ENCODE data around the gene GUCA1A. TPM values are rescaled to one million over a fixed set of nuclear protein-coding genes. Genes with fewer than 3 reads are reported as not detected.
"Not testable (repeated sequence)": the region's sequence is repeated elsewhere in the genome, so short reads cannot be mapped to it uniquely, and the experiment has no call there.

The GUCA1A gene
- polyA plus RNA-seq, 1 experiment = 1.5 TPM

DNA sequence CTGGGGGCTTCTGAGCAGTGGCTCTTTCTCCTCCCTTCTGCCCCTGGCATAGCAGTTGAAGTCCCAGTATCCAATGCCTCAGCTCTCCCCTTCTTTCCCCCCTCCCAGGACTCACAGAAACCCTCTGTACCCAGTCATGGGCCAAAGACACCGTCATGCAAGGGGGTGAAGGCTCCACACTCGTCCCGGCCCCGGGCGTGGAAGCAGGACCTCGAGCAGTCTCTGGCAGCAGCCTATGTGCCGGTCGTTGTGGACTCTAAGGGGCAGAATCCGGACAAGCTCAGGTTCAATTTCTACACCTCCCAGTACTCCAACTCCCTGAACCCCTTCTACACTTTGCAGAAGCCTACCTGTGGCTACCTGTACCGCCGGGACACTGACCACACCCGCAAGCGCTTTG lies 10.4 kb upstream of the GUCA1A start:
- ChIA-PET POLR2A (no interaction called here), CTCF (interaction anchor here (0.7 to 1.3 kb wide), 2 partner anchors 52 to 383 kb away, joined by 3 read pairs; partner anchors contain the start of gene FRS3)
- DNase-seq (ENCODE audit: low read depth, low spot score) = no peak
- Histone ChIP-seq H3K27ac (ENCODE audit: low read depth, low read length) (no peak overlapping the region), H3K4me3 (ENCODE audit: low read depth, low read length) (no peak overlapping the region), H3K9me3 (ENCODE audit: control insufficient read depth, insufficient read depth, low read length) (no peaks in the 10 kb centered on the region), H3K27me3 (ENCODE audit: control insufficient read depth, insufficient read depth, low read length) (peaks cover 3% of the 10 kb centered on the region)
- TF ChIP-seq, protein P1, sequence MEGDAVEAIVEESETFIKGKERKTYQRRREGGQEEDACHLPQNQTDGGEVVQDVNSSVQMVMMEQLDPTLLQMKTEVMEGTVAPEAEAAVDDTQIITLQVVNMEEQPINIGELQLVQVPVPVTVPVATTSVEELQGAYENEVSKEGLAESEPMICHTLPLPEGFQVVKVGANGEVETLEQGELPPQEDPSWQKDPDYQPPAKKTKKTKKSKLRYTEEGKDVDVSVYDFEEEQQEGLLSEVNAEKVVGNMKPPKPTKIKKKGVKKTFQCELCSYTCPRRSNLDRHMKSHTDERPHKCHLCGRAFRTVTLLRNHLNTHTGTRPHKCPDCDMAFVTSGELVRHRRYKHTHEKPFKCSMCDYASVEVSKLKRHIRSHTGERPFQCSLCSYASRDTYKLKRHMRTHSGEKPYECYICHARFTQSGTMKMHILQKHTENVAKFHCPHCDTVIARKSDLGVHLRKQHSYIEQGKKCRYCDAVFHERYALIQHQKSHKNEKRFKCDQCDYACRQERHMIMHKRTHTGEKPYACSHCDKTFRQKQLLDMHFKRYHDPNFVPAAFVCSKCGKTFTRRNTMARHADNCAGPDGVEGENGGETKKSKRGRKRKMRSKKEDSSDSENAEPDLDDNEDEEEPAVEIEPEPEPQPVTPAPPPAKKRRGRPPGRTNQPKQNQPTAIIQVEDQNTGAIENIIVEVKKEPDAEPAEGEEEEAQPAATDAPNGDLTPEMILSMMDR (IDR thresholded peaks at IDR 0.05; ENCODE audit: low read depth, low read length) = no peak

- no peak overlapping the region for H3K4me3 ChIP-seq (ENCODE audit: low read depth, low read length)
- no peaks in the 10 kb centered on the region for H3K9me3 ChIP-seq (ENCODE audit: control insufficient read depth, insufficient read depth, low read length)
- ChIA-PET POLR2A (interaction anchor here (0.6 to 1.3 kb wide), 6 partner anchors 16 to 105 kb away, joined by 3 to 5 read pairs (median 3); partner anchors contain the start of gene C6orf132), CTCF (interaction anchor here (0.7 to 2.8 kb wide), 8 partner anchors 16 to 384 kb away, joined by 3 to 24 read pairs (median 4); no protein-coding TSS in a partner anchor)
- peaks cover 6% of the 10 kb centered on the region for H3K27me3 ChIP-seq (ENCODE audit: control insufficient read depth, insufficient read depth, low read length)
- H3K27ac ChIP-seq (ENCODE audit: low read depth, low read length) = no peak overlapping the region
- peak; percentile 39 for DNase-seq (ENCODE audit: low read depth, low spot score)
- TF ChIP-seq, protein P1 (IDR thresholded peaks at IDR 0.05; ENCODE audit: low read depth, low read length) = no peak
Measured at GRCh38 chr6:42163981-42164380, 9.2 kb upstream of the GUCA1A start.

DNA sequence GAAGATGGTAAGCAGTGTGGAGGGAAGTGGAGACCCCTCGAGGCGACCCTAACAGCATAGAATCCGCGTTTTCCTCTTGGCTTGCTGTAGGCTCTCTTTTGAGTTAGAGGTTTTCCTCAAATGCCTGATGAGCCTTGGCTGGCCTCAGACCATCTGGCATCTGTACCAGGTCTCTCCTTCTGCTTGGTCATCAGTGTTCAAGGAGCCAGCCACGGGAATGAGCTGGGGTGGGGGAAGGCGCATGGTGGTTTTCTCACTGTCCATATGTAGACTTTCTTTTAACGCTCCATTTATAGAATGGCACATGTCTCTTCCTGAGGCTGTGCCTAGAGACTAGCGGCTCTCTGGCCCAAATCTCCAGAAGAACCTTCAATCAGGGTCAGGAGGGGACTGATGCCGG lies 8.1 kb upstream of the GUCA1A start:
- POLR2A ChIA-PET = interaction anchor here (0.5 to 0.9 kb wide), 2 partner anchors 42 to 91 kb away, joined by 3 read pairs; no protein-coding TSS in a partner anchor
- Histone ChIP-seq H3K9me3 (ENCODE audit: control insufficient read depth, insufficient read depth, low read length) (no peaks in the 10 kb centered on the region), H3K27ac (ENCODE audit: low read depth, low read length) (no peak overlapping the region), H3K27me3 (ENCODE audit: control insufficient read depth, insufficient read depth, low read length) (peaks cover 3% of the 10 kb centered on the region), H3K4me3 (ENCODE audit: low read depth, low read length) (no peak overlapping the region)
- TF ChIP-seq, protein P1 (IDR thresholded peaks at IDR 0.05; ENCODE audit: low read depth, low read length) = no peak
- CTCF ChIA-PET = interaction anchor here (1.1 to 2.8 kb wide), 7 partner anchors 15 to 383 kb away, joined by 3 to 24 read pairs (median 4); no protein-coding TSS in a partner anchor
- DNase-seq (ENCODE audit: low read depth, low spot score) = peak; percentile 24

DNA sequence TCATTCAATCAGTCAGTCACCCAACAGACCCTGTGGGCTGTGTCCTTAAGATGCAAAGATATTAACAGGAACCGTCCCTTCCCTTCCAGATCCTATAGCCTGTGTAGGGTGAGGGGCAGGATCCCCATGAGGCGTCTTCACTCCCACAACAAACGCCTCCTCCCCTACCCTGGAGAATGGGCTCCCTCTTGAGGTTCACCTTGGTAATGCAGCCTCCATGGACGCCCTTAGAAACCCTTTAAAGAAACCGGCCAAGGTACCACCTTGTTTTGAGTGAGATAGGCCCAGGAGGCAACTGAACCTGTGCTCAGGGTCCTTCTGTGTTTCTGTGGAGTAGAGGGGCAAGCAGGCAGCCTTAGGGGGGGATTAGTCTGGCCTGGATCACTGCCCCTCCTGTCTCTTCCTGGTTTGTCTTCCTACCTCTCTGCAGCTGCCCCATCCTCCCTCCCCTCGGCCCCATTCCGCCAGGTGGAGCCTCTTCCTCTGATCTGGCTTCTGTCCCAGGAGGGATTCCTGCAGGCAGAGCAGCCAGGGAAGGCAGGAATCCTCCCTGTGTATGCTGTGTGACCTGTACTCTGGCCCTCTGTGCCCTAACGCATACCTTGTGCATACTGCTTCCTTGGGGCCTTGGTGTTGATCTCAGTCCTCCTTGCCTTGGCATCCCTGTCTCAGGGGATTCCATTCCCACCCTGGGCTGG lies 6.6 kb upstream of the GUCA1A start:
- ChIA-PET POLR2A (no interaction called here), CTCF (interaction anchor here (0.6 to 4.7 kb wide), 8 partner anchors 14 to 786 kb away, joined by 3 to 48 read pairs (median 5); no protein-coding TSS in a partner anchor)
- H3K27ac ChIP-seq (ENCODE audit: low read depth, low read length) = no peak overlapping the region
- no peaks in the 10 kb centered on the region for H3K9me3 ChIP-seq (ENCODE audit: control insufficient read depth, insufficient read depth, low read length)
- H3K27me3 ChIP-seq (ENCODE audit: control insufficient read depth, insufficient read depth, low read length) = peaks cover 3% of the 10 kb centered on the region
- peak; percentile 44 for DNase-seq (ENCODE audit: low read depth, low spot score)
- TF ChIP-seq, protein P1 (IDR thresholded peaks at IDR 0.05; ENCODE audit: low read depth, low read length) = peak; percentile 98
- no peak overlapping the region for H3K4me3 ChIP-seq (ENCODE audit: low read depth, low read length)

DNA sequence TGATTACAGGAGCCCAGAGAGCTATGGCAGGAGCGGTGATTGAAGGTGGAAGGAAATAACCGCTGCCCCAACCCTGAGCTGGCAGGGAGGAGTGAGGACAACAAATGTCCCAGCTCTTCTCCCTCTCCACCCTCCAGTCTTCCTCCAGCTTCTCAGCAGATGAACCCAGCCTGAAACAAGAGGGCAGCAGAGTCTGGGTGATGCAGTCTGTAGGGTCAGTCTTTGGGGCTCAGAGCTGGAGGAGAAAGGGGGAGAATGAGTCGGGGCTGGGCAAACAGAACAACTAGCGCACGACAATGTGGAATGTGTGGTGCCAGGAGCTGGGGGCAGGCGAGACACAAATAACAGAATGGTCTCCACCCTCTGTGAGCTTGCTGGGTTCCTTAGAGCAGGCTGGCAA lies 4.5 kb upstream of the GUCA1A start:
- Histone ChIP-seq H3K4me3 (ENCODE audit: low read depth, low read length) (no peak overlapping the region), H3K27me3 (ENCODE audit: control insufficient read depth, insufficient read depth, low read length) (peaks cover 3% of the 10 kb centered on the region), H3K9me3 (ENCODE audit: control insufficient read depth, insufficient read depth, low read length) (no peaks in the 10 kb centered on the region), H3K27ac (ENCODE audit: low read depth, low read length) (no peak overlapping the region)
- TF ChIP-seq, protein P1 (IDR thresholded peaks at IDR 0.05; ENCODE audit: low read depth, low read length) = peak; percentile 19
- CTCF ChIA-PET = interaction anchor here (0.6 to 4.7 kb wide), 8 partner anchors 9 to 379 kb away, joined by 3 to 48 read pairs (median 3); no protein-coding TSS in a partner anchor
- POLR2A ChIA-PET = no interaction called here
- no peak for DNase-seq (ENCODE audit: low read depth, low spot score)

- H3K27ac ChIP-seq (ENCODE audit: low read depth, low read length); H3K27me3 ChIP-seq (ENCODE audit: control insufficient read depth, insufficient read depth, low read length); POLR2A ChIA-PET; H3K4me3 ChIP-seq (ENCODE audit: low read depth, low read length); H3K9me3 ChIP-seq (ENCODE audit: control insufficient read depth, insufficient read depth, low read length); DNase-seq (ENCODE audit: low read depth, low spot score): not testable (repeated sequence)
- CTCF ChIA-PET = interaction anchor here (4.7 kb wide), 1 partner anchor 45 kb away, joined by 48 read pairs; no protein-coding TSS in a partner anchor
Measured at GRCh38 chr6:42169780-42170179, 3.4 kb upstream of the GUCA1A start.

All from AG04450 (cell line).